CD14-positive monocyte (primary cell): ENCODE data around the gene BARHL1. TPM values are rescaled to one million over a fixed set of nuclear protein-coding genes. Genes with fewer than 3 reads are reported as not detected.

Experiments
- DNase-seq, 3 donors: peaks; one replicate each; pipeline ENCODE4 v3.0.0-alpha.2; 2011 to 2022
- H2AFZ ChIP-seq: 2 replicates; pipeline ENCODE4 v1.6.0; 2012; ENCODE audit warnings: mild to moderate bottlenecking, low read depth, low read length, inconsistent platforms; ENCODE audit not compliant: insufficient read depth, poor library complexity, severe bottlenecking
- H3K27ac ChIP-seq, 2 donors: 1 replicate in 1 of 2; 2 replicates in 1 of 2; pipeline ENCODE4 v1.5.1; 2012 to 2013; ENCODE audit warnings: low read length in 2 of 2, control low read depth in 1 of 2, inconsistent platforms in 1 of 2, low read depth in 1 of 2, mild to moderate bottlenecking in 1 of 2
- H3K27me3 ChIP-seq, 2 donors: one replicate each; pipeline versions ENCODE4 v1.6.0 to v1.6.1; 2011 to 2013; ENCODE audit warnings: low read length in 2 of 2; ENCODE audit not compliant: control insufficient read depth in 2 of 2, insufficient read depth in 2 of 2
- H3K36me3 ChIP-seq, 2 donors: replicated peaks in 1 of 2; 1 replicate in 1 of 2; 2 replicates in 1 of 2; pipeline versions ENCODE4 v1.5.1 to v1.6.1; 2012 to 2013; ENCODE audit warnings: low read length in 2 of 2, control low read depth in 1 of 2, inconsistent platforms in 1 of 2, mild to moderate bottlenecking in 1 of 2; ENCODE audit not compliant: insufficient read depth in 2 of 2, control insufficient read depth in 1 of 2
- H3K4me1 ChIP-seq, 2 donors: 1 replicate in 1 of 2; 2 replicates in 1 of 2; pipeline versions ENCODE4 v1.5.1 to v1.6.1; 2012 to 2013; ENCODE audit warnings: low read length in 2 of 2, control low read depth in 1 of 2, inconsistent platforms in 1 of 2, mild to moderate bottlenecking in 1 of 2, moderate library complexity in 1 of 2; ENCODE audit not compliant: insufficient read depth in 2 of 2, control insufficient read depth in 1 of 2
- H3K4me2 ChIP-seq: replicated peaks from 2 replicates; pipeline ENCODE3; 2012; ENCODE audit warnings: low read length, moderate library complexity, mild to moderate bottlenecking; ENCODE audit not compliant: poor library complexity, severe bottlenecking; ENCODE audit errors: extremely low read depth
- H3K4me3 ChIP-seq, 3 experiments: fragments of 200-600 bp in 1 of 3; sonication (generic) in 1 of 3; replicated peaks in 1 of 3; 1 replicate in 2 of 3; 2 replicates in 1 of 3; pipeline ENCODE4 v1.5.1; 2011 to 2013; ENCODE audit warnings: low read length in 3 of 3, mild to moderate bottlenecking in 3 of 3, control low read depth in 2 of 3, low read depth in 2 of 3, inconsistent platforms in 1 of 3, moderate library complexity in 1 of 3
- H3K79me2 ChIP-seq: 2 replicates; pipeline ENCODE4 v1.6.0; 2012; ENCODE audit warnings: mild to moderate bottlenecking, control low read depth, inconsistent platforms, low read length, moderate library complexity; ENCODE audit not compliant: insufficient read depth
- H3K9ac ChIP-seq: 2 replicates; pipeline ENCODE4 v1.6.0; 2017; ENCODE audit warnings: low read length, mild to moderate bottlenecking; ENCODE audit not compliant: insufficient read depth, poor library complexity, severe bottlenecking
- H3K9me3 ChIP-seq, 2 donors: replicated peaks in 1 of 2; 1 replicate in 1 of 2; 2 replicates in 1 of 2; pipeline versions ENCODE4 v1.5.1 to v1.6.1; 2012 to 2013; ENCODE audit warnings: low read length in 2 of 2, control low read depth in 1 of 2; ENCODE audit not compliant: control insufficient read depth in 1 of 2, insufficient read depth in 1 of 2
- H4K20me1 ChIP-seq: 2 replicates; pipeline ENCODE4 v1.6.0; 2012; ENCODE audit warnings: mild to moderate bottlenecking, low read length, control low read depth, moderate library complexity; ENCODE audit not compliant: insufficient read depth
- H3K27ac Mint-ChIP-seq, 7 donors: one replicate each; pipeline ENCODE4 v1.8.0; 2020; ENCODE audit warnings: mild to moderate bottlenecking in 7 of 7, mixed read lengths in 7 of 7, moderate library complexity in 6 of 7, inconsistent platforms in 2 of 7
- H3K27me3 Mint-ChIP-seq, 3 donors: one replicate each; pipeline ENCODE4 v1.8.0; 2021 to 2022; ENCODE audit warnings: low read depth in 3 of 3, mild to moderate bottlenecking in 3 of 3, mixed read lengths in 3 of 3, moderate library complexity in 3 of 3, inconsistent platforms in 1 of 3
- H3K36me3 Mint-ChIP-seq, 2 donors: one replicate each; pipeline ENCODE4 v1.8.0; 2020; ENCODE audit warnings: mixed read lengths in 2 of 2, inconsistent platforms in 1 of 2, mild to moderate bottlenecking in 1 of 2
- H3K4me1 Mint-ChIP-seq: one replicate; pipeline ENCODE4 v1.8.0; 2020; ENCODE audit warnings: mild to moderate bottlenecking, mixed read lengths
- H3K4me3 Mint-ChIP-seq, 2 donors: one replicate each; pipeline ENCODE4 v1.8.0; 2020; ENCODE audit warnings: mild to moderate bottlenecking in 2 of 2, mixed read lengths in 2 of 2, moderate library complexity in 1 of 2
- H3K9me3 Mint-ChIP-seq, 7 donors: one replicate each; pipeline ENCODE4 v1.8.0; 2020 to 2022; ENCODE audit warnings: mixed read lengths in 7 of 7, mild to moderate bottlenecking in 6 of 7, moderate library complexity in 6 of 7, inconsistent platforms in 2 of 7
- WGBS: methylation state at CpG from one replicate; pipeline ENCODE4 v1.1.5; 2013; ENCODE audit warnings: missing lambda C conversion rate; ENCODE audit not compliant: insufficient coverage; 5-methylcytosine and 5-hydroxymethylcytosine counted together
- intact Hi-C, 2 donors: fragments of 100-400 bp; cut with micrococcal nuclease; formaldehyde crosslinking; loops; one replicate each; pipeline versions ENCODE4 v1.15.0 to v1.15.1; 2023
- polyA plus RNA-seq, 3 donors: library from polyadenylated mRNA; depleted of rRNA in 1 of 3; unstranded in 2 of 3; stranded (reverse) in 1 of 3; fragments of 300-500 nt in 2 of 3; fragments of >200 nt in 1 of 3; fragmentation: Illumina TruSeq in 2 of 3; gene quantifications; 1 replicate in 2 of 3; 2 replicates in 1 of 3; pipeline ENCODE4 v1.2.3, GENCODE V29; 2012 to 2021
- TF ChIP-seq, protein P1 (sequence below): fragments of 200-600 bp; IDR thresholded peaks from one replicate; pipeline ENCODE4 v1.8.0; 2022; ENCODE audit warnings: antibody characterized with exemption, mild to moderate bottlenecking

The BARHL1 gene
- polyA plus RNA-seq, 3 donors: not detected

- Mint-ChIP-seq H3K27me3 (peaks cover 39 to 50% (median 45%) of the 10 kb centered on the region in 3 donors), H3K36me3 (peaks cover 19 to 27% of the 10 kb centered on the region in 2 donors), H3K27ac (no peak overlapping the region), H3K4me3 (no peak overlapping the region), H3K4me1 (peaks cover 16% of the 10 kb centered on the region), H3K9me3 (peaks cover 0 to 11% (median 2%) of the 10 kb centered on the region in 7 donors)
- Histone ChIP-seq H3K9me3 (peaks cover 0 to 8% of the 10 kb centered on the region in 2 donors), H3K9ac (no peak overlapping the region), H3K27ac (no peak overlapping the region), H3K4me1 (peaks cover 13 to 15% of the 10 kb centered on the region in 2 donors), H2AFZ (no peak overlapping the region), H4K20me1 (no peaks in the 10 kb centered on the region), H3K79me2 (no peaks in the 10 kb centered on the region), H3K4me3 (no peak overlapping the region), H3K36me3 (peaks cover 0 to 8% of the 10 kb centered on the region in 2 donors), H3K27me3 (peaks cover 39 to 47% of the 10 kb centered on the region in 2 donors), H3K4me2 (no peak overlapping the region)
- DNase-seq: no peak
- intact Hi-C loops: no loop called here
- TF ChIP-seq, protein P1, sequence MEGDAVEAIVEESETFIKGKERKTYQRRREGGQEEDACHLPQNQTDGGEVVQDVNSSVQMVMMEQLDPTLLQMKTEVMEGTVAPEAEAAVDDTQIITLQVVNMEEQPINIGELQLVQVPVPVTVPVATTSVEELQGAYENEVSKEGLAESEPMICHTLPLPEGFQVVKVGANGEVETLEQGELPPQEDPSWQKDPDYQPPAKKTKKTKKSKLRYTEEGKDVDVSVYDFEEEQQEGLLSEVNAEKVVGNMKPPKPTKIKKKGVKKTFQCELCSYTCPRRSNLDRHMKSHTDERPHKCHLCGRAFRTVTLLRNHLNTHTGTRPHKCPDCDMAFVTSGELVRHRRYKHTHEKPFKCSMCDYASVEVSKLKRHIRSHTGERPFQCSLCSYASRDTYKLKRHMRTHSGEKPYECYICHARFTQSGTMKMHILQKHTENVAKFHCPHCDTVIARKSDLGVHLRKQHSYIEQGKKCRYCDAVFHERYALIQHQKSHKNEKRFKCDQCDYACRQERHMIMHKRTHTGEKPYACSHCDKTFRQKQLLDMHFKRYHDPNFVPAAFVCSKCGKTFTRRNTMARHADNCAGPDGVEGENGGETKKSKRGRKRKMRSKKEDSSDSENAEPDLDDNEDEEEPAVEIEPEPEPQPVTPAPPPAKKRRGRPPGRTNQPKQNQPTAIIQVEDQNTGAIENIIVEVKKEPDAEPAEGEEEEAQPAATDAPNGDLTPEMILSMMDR: no peak
- WGBS: 50% methylated on average over 1 of the region's 8 CpGs
Measured at GRCh38 chr9:132592451-132592850, 10.0 kb downstream of the BARHL1 start.

DNA sequence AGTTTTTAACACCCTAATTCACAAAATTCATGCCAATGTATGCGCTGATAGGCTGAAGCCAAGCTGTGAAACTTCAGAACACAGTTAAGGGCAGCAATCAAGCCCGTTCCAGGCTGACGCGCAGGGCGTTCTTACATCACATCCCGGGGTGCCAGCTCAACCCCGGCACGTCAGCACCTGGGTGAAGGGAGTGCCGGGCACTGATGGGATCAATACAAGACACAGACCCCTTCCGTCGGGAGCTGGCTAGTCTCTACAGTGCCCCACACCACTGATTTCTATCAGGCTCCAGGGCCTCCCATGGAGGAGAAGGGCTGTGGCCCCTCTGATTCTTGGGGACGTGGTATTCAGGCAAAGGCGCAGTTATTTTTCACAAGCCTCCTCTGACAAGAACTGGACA, 12.0 kb downstream of the BARHL1 start:
- Mint-ChIP-seq H3K4me3 (no peak overlapping the region), H3K9me3 (peaks cover 0 to 6% (median 0%) of the 10 kb centered on the region in 7 donors), H3K36me3 (peaks cover 19 to 32% of the 10 kb centered on the region in 2 donors), H3K27me3 (peaks cover 23 to 30% (median 27%) of the 10 kb centered on the region in 3 donors), H3K4me1 (peaks cover 22% of the 10 kb centered on the region), H3K27ac (no peak overlapping the region)
- no peak overlapping the region for H2AFZ ChIP-seq
- intact Hi-C loops: no loop called here
- DNase-seq: no peak
- H3K9me3 ChIP-seq: no peaks in the 10 kb centered on the region
- 94% methylated on average over 12 of the region's 13 CpGs for WGBS
- H3K9ac ChIP-seq: no peak overlapping the region
- H3K27me3 ChIP-seq: peaks cover 23 to 29% of the 10 kb centered on the region in 2 donors
- no peaks in the 10 kb centered on the region for H3K79me2 ChIP-seq
- H3K4me1 ChIP-seq: peaks cover 14 to 16% of the 10 kb centered on the region in 2 donors
- peaks cover 0 to 8% of the 10 kb centered on the region in 2 donors for H3K36me3 ChIP-seq
- no peak overlapping the region for H3K27ac ChIP-seq
- no peak overlapping the region for H3K4me2 ChIP-seq
- H3K4me3 ChIP-seq: no peak overlapping the region
- no peaks in the 10 kb centered on the region for H4K20me1 ChIP-seq
- TF ChIP-seq, protein P1: no peak
